HEK293 (cell line): ENCODE measurements around the gene LELP1.
A peak's percentile ranks its signal among the peaks of the same experiment; 100 is the strongest.

Experiments used
- CTCF ChIA-PET: fragments of 350-600 bp; formaldehyde crosslinking; extraction: SDS; loops from one replicate; lab custom pipeline; 2021; ENCODE audit warnings: antibody characterized with exemption; lab: Yijun Ruan, JAX
- POLR2A ChIA-PET: fragments of 300-600 bp; formaldehyde crosslinking; extraction: SDS; loops from one replicate; lab custom pipeline; 2020; ENCODE audit warnings: antibody characterized with exemption, inconsistent platforms; lab: Yijun Ruan, JAX
- H3K27ac ChIP-seq: fragments of 200-500 bp; sonication (Bioruptor generic); 2 replicates; pipeline ENCODE4 v1.5.1; 2014; ENCODE audit warnings: low read depth, low read length, control low read depth, inconsistent platforms; ENCODE audit errors: extremely low read depth
- H3K36me3 ChIP-seq, 2 experiments: fragments of 200-500 bp in 1 of 2; sonication (Bioruptor generic) in 1 of 2; 1 replicate in 1 of 2; 2 replicates in 1 of 2; pipeline ENCODE4 v1.5.1; 2014 to 2017; ENCODE audit warnings: inconsistent platforms in 2 of 2, low read length in 2 of 2; ENCODE audit not compliant: control insufficient read depth in 2 of 2, insufficient read depth in 1 of 2
- H3K4me1 ChIP-seq: fragments of 200-500 bp; sonication (Bioruptor generic); 2 replicates; pipeline ENCODE4 v1.5.1; 2014; ENCODE audit warnings: mild to moderate bottlenecking, low read length, inconsistent platforms; ENCODE audit not compliant: control insufficient read depth, insufficient read depth
- H3K4me3 ChIP-seq: 2 replicates; pipeline ENCODE4 v1.5.1; 2011; ENCODE audit warnings: low read depth, mild to moderate bottlenecking, control low read depth, low read length, moderate library complexity
- H3K9me3 ChIP-seq: fragments of 200-500 bp; sonication (Bioruptor generic); 2 replicates; pipeline ENCODE4 v1.5.1; 2014; ENCODE audit warnings: low read depth, low read length, inconsistent platforms; ENCODE audit not compliant: control insufficient read depth, insufficient read depth
- INSM2 ChIP-seq: fragments of 450-650 bp; formaldehyde crosslinking; IDR thresholded peaks from 2 replicates; pipeline ENCODE4 v1.5.1; 2016; ENCODE audit warnings: missing biosample characterization, missing genetic modification characterization
- MEIS1 ChIP-seq: sonication (generic); formaldehyde crosslinking; IDR thresholded peaks from 2 replicates; pipeline ENCODE4 v1.8.1; 2022; ENCODE audit warnings: missing genetic modification reagents, mild to moderate bottlenecking, borderline replicate concordance
- PATZ1 ChIP-seq: fragments of 450-650 bp; formaldehyde crosslinking; IDR thresholded peaks from 2 replicates; pipeline ENCODE4 v1.5.1; 2016; ENCODE audit warnings: missing biosample characterization, missing genetic modification characterization
- SCRT1 ChIP-seq: fragments of 450-650 bp; formaldehyde crosslinking; IDR thresholded peaks from 2 replicates; pipeline ENCODE4 v1.5.1; 2016; ENCODE audit warnings: missing biosample characterization, missing genetic modification characterization, borderline replicate concordance
- SP2 ChIP-seq: fragments of 450-650 bp; formaldehyde crosslinking; IDR thresholded peaks from 2 replicates; pipeline ENCODE4 v1.5.1; 2016; ENCODE audit warnings: missing biosample characterization, missing genetic modification characterization
- ZFP41 ChIP-seq: fragments of 450-650 bp; formaldehyde crosslinking; IDR thresholded peaks from 2 replicates; pipeline ENCODE4 v1.5.1; 2016; ENCODE audit warnings: missing biosample characterization, missing genetic modification characterization, borderline replicate concordance
- ZNF10 ChIP-seq: fragments of 450-650 bp; formaldehyde crosslinking; IDR thresholded peaks from 2 replicates; pipeline ENCODE4 v1.5.1; 2017; ENCODE audit warnings: missing biosample characterization, missing genetic modification characterization
- ZNF140 ChIP-seq: fragments of 450-650 bp; formaldehyde crosslinking; IDR thresholded peaks from 2 replicates; pipeline ENCODE4 v1.5.1; 2016; ENCODE audit warnings: missing biosample characterization, missing genetic modification characterization
- ZNF175 ChIP-seq: fragments of 450-650 bp; formaldehyde crosslinking; IDR thresholded peaks from 2 replicates; pipeline ENCODE4 v1.5.1; 2016; ENCODE audit warnings: missing biosample characterization, missing genetic modification characterization
- ZNF211 ChIP-seq: fragments of 450-650 bp; formaldehyde crosslinking; IDR thresholded peaks from 2 replicates; pipeline ENCODE4 v1.5.1; 2016; ENCODE audit warnings: low read depth, missing biosample characterization, missing genetic modification characterization
- ZNF266 ChIP-seq: fragments of 450-650 bp; formaldehyde crosslinking; IDR thresholded peaks from 2 replicates; pipeline ENCODE4 v1.5.1; 2016; ENCODE audit warnings: missing biosample characterization, missing genetic modification characterization, low read depth
- ZNF335 ChIP-seq: fragments of 450-650 bp; formaldehyde crosslinking; conservative IDR thresholded peaks from 2 replicates; pipeline ENCODE4 v1.5.1; 2016; ENCODE audit warnings: missing biosample characterization, missing genetic modification characterization
- ZNF350 ChIP-seq: fragments of 450-650 bp; formaldehyde crosslinking; IDR thresholded peaks from 2 replicates; pipeline ENCODE4 v1.5.0; 2017; ENCODE audit warnings: missing biosample characterization, mild to moderate bottlenecking, missing genetic modification characterization
- ZNF37A ChIP-seq: fragments of 450-650 bp; IDR thresholded peaks from 2 replicates; pipeline ENCODE4 v1.5.1; 2018; ENCODE audit warnings: missing biosample characterization, missing genetic modification characterization
- ZNF433 ChIP-seq: fragments of 450-650 bp; formaldehyde crosslinking; IDR thresholded peaks from 2 replicates; pipeline ENCODE4 v1.5.1; 2016; ENCODE audit warnings: missing biosample characterization, missing genetic modification characterization, low read depth
- ZNF449 ChIP-seq: fragments of 450-650 bp; formaldehyde crosslinking; IDR thresholded peaks from 2 replicates; pipeline ENCODE4 v1.5.1; 2017; ENCODE audit warnings: missing biosample characterization, mild to moderate bottlenecking, missing genetic modification characterization, moderate library complexity
- ZNF48 ChIP-seq: fragments of 450-650 bp; formaldehyde crosslinking; IDR thresholded peaks from 2 replicates; pipeline ENCODE4 v1.5.1; 2016; ENCODE audit warnings: missing biosample characterization, missing genetic modification characterization
- ZNF513 ChIP-seq: fragments of 450-650 bp; IDR thresholded peaks from 2 replicates; pipeline ENCODE4 v1.5.1; 2018; ENCODE audit warnings: missing biosample characterization, missing genetic modification characterization
- ZNF529 ChIP-seq: fragments of 450-650 bp; formaldehyde crosslinking; IDR thresholded peaks from 2 replicates; pipeline ENCODE4 v1.5.1; 2017; ENCODE audit warnings: missing genetic modification characterization, missing biosample characterization; ENCODE audit not compliant: insufficient replicate concordance
- ZNF530 ChIP-seq: fragments of 450-650 bp; formaldehyde crosslinking; IDR thresholded peaks from 2 replicates; pipeline ENCODE4 v1.5.1; 2016; ENCODE audit warnings: low read depth, missing biosample characterization, missing genetic modification characterization
- ZNF654 ChIP-seq: fragments of 450-650 bp; formaldehyde crosslinking; IDR thresholded peaks from 2 replicates; pipeline ENCODE4 v1.5.1; 2016; ENCODE audit warnings: low read depth, missing biosample characterization, missing genetic modification characterization
- ZNF707 ChIP-seq: fragments of 450-650 bp; formaldehyde crosslinking; IDR thresholded peaks from 2 replicates; pipeline ENCODE4 v1.5.1; 2016; ENCODE audit warnings: missing biosample characterization, missing genetic modification characterization
- ZSCAN4 ChIP-seq: fragments of 450-650 bp; formaldehyde crosslinking; IDR thresholded peaks from 2 replicates; pipeline ENCODE4 v1.5.1; 2017; ENCODE audit warnings: missing biosample characterization, missing genetic modification characterization

The LELP1 gene

GRCh38 chr1:153192697-153193096, 10.5 kb upstream of the LELP1 start:
- POLR2A ChIA-PET: no interaction called here
- Histone ChIP-seq H3K4me1 (no peaks in the 10 kb centered on the region), H3K36me3 (no peaks in the 10 kb centered on the region), H3K27ac (no peak overlapping the region), H3K9me3 (no peaks in the 10 kb centered on the region), H3K4me3 (no peak overlapping the region)
- CTCF ChIA-PET: interaction anchor here (0.5 to 3.6 kb wide), 55 partner anchors 9 to 1278 kb away, joined by 3 to 71 read pairs (median 4); partner anchors contain the start of genes PRR9, SMCP, SPRR1B and SPRR2A
- TF ChIP-seq ZFP41: no peak
- peak; percentile 44 for TF ChIP-seq ZNF654
- TF ChIP-seq MEIS1: 0 out of 2 replicates have a peak, but pooled peaks have one; percentile 58

GRCh38 chr1:153194331-153195050, 8.7 kb upstream of the LELP1 start:
- H3K4me3 ChIP-seq: no peak overlapping the region
- no peaks in the 10 kb centered on the region for H3K9me3 ChIP-seq
- H3K36me3 ChIP-seq: no peaks in the 10 kb centered on the region
- no peak overlapping the region for H3K27ac ChIP-seq
- H3K4me1 ChIP-seq: no peaks in the 10 kb centered on the region
- ChIA-PET CTCF (interaction anchor here (0.6 to 3.6 kb wide), 7 partner anchors 27 to 541 kb away, joined by 3 to 71 read pairs (median 5); no protein-coding TSS in a partner anchor), POLR2A (no interaction called here)
- TF ChIP-seq ZNF140 (tag by site-specific recombination) (no peak), PATZ1 (tag by site-specific recombination) (no peak), ZNF266 (no peak), ZNF707 (tag by site-specific recombination) (no peak), ZNF529 (no peak), ZNF433 (tag by site-specific recombination) (no peak), SP2 (tag by site-specific recombination) (no peak), ZNF350 (tag by site-specific recombination) (no peak), INSM2 (no peak), ZSCAN4 (no peak), ZNF211 (no peak), ZNF10 (tag by site-specific recombination) (no peak), ZNF335 (tag by site-specific recombination) (no peak), ZNF48 (tag by site-specific recombination) (no peak), ZNF449 (tag by site-specific recombination) (no peak), ZNF513 (tag by site-specific recombination) (no peak), ZNF530 (tag by site-specific recombination) (no peak), ZNF37A (tag by site-specific recombination) (no peak), SCRT1 (tag by site-specific recombination) (no peak), ZNF175 (tag by site-specific recombination) (no peak)
